Neural cell (in vitro differentiated cells): Measurements from ENCODE around the gene DOCK2. TPM values are rescaled to one million over a fixed set of nuclear protein-coding genes. Genes with fewer than 3 reads are reported as not detected.

ENCODE experiments used
- H2AFZ ChIP-seq: fragments of 200-600, 300-800 bp; sonication (generic), shearing (Covaris generic); 2 replicates; pipeline ENCODE4 v1.6.0; 2014; ENCODE audit warnings: low read depth, mild to moderate bottlenecking, antibody characterized with exemption, low read length, moderate library complexity
- H3F3A ChIP-seq: fragments of 200-600 bp; shearing (Covaris generic); 2 replicates; pipeline ENCODE4 v1.6.1; 2016; ENCODE audit warnings: mild to moderate bottlenecking, moderate library complexity, mixed read lengths, antibody characterized with exemption, low read length; ENCODE audit not compliant: insufficient read depth, poor library complexity, severe bottlenecking
- H3K27ac ChIP-seq: fragments of 200-600, 300-800 bp; sonication (generic), shearing (Covaris generic); 2 replicates; pipeline ENCODE4 v1.5.1; 2014; ENCODE audit warnings: mild to moderate bottlenecking, low read length, moderate library complexity
- H3K27me3 ChIP-seq: fragments of 300-800, 200-600 bp; sonication (generic), shearing (Covaris generic); 2 replicates; pipeline ENCODE4 v1.6.0; 2014; ENCODE audit warnings: mild to moderate bottlenecking, low read depth, low read length, moderate library complexity; ENCODE audit not compliant: insufficient read depth
- H3K36me3 ChIP-seq: fragments of 300-800, 200-600 bp; sonication (generic), shearing (Covaris generic); 2 replicates; pipeline ENCODE4 v1.5.1; 2014; ENCODE audit warnings: mild to moderate bottlenecking, antibody characterized with exemption, low read length, moderate library complexity; ENCODE audit not compliant: insufficient read depth
- H3K4me2 ChIP-seq: fragments of 300-800, 200-600 bp; sonication (generic), shearing (Covaris generic); 2 replicates; pipeline ENCODE4 v1.6.0; 2014; ENCODE audit warnings: mild to moderate bottlenecking, low read length
- H3K4me3 ChIP-seq: fragments of 300-800, 200-600 bp; sonication (generic), shearing (Covaris generic); 2 replicates; pipeline ENCODE4 v1.5.1; 2014; ENCODE audit warnings: mild to moderate bottlenecking, low read length, moderate library complexity
- H3K79me2 ChIP-seq: fragments of 200-600 bp; shearing (Covaris generic); replicated peaks from 2 replicates; pipeline ENCODE4 v1.6.0; 2014; ENCODE audit warnings: mild to moderate bottlenecking, low read length, moderate library complexity; ENCODE audit not compliant: insufficient read depth
- H3K9ac ChIP-seq: fragments of 300-800, 200-600 bp; sonication (generic), shearing (Covaris generic); 2 replicates; pipeline ENCODE4 v1.6.1; 2016; ENCODE audit warnings: mild to moderate bottlenecking, low read length, mixed read lengths
- H3K9me2 ChIP-seq: fragments of 200-600 bp; shearing (Covaris generic); 2 replicates; pipeline ENCODE4 v1.6.1; 2016; ENCODE audit warnings: mild to moderate bottlenecking, low read length, mixed read lengths; ENCODE audit not compliant: insufficient read depth
- H3K9me3 ChIP-seq: fragments of 200-600, 300-800 bp; sonication (generic), shearing (Covaris generic); 2 replicates; pipeline ENCODE4 v1.6.1; 2016; ENCODE audit warnings: mild to moderate bottlenecking, mixed run types, low read length, moderate library complexity, mixed read lengths
- H4K20me1 ChIP-seq: fragments of 200-600 bp; shearing (Covaris generic); 2 replicates; pipeline ENCODE4 v1.6.1; 2016; ENCODE audit warnings: mild to moderate bottlenecking, mixed run types; ENCODE audit not compliant: insufficient read depth
- EP300 ChIP-seq: fragments of 450-650 bp; conservative IDR thresholded peaks from 2 replicates; pipeline ENCODE4 v1.6.1; 2014; ENCODE audit warnings: antibody characterized with exemption, mild to moderate bottlenecking, moderate library complexity; ENCODE audit not compliant: poor library complexity, severe bottlenecking
- EZH2 ChIP-seq: fragments of 200-600, 300-800 bp; shearing (Covaris generic), sonication (generic); IDR thresholded peaks from 2 replicates; pipeline ENCODE4 v1.6.1; 2014; ENCODE audit warnings: antibody characterized with exemption, low read length, borderline replicate concordance, mild to moderate bottlenecking; ENCODE audit not compliant: insufficient read depth, poor library complexity, severe bottlenecking
- MXI1 ChIP-seq: fragments of 450-650 bp; conservative IDR thresholded peaks from 2 replicates; pipeline ENCODE4 v1.6.1; 2014; ENCODE audit warnings: antibody characterized with exemption, mild to moderate bottlenecking; ENCODE audit not compliant: poor library complexity, severe bottlenecking
- POLR2AphosphoS5 ChIP-seq: IDR thresholded peaks from 2 replicates; pipeline ENCODE4 v1.6.1; 2012
- RAD21 ChIP-seq: fragments of 450-650 bp; conservative IDR thresholded peaks from 2 replicates; pipeline ENCODE4 v1.6.1; 2014; ENCODE audit warnings: antibody characterized with exemption, mild to moderate bottlenecking, moderate library complexity
- SMC3 ChIP-seq: fragments of 450-650 bp; conservative IDR thresholded peaks from 2 replicates; pipeline ENCODE4 v1.6.1; 2014; ENCODE audit warnings: antibody characterized with exemption, mild to moderate bottlenecking, moderate library complexity; ENCODE audit not compliant: poor library complexity
- TAF1 ChIP-seq: IDR thresholded peaks from 2 replicates; pipeline ENCODE4 v1.6.1; 2012; ENCODE audit warnings: low read depth
- polyA plus RNA-seq: library from polyadenylated mRNA; depleted of rRNA; stranded (reverse); fragments of >200 nt; gene quantifications from 2 replicates; pipeline ENCODE4 v1.2.3, GENCODE V29; 2014
- TF ChIP-seq, protein P1 (sequence below): fragments of 450-650 bp; IDR thresholded peaks from 2 replicates; pipeline ENCODE4 v1.5.1; 2014; ENCODE audit warnings: antibody characterized with exemption, mild to moderate bottlenecking, moderate library complexity; ENCODE audit not compliant: poor library complexity, severe bottlenecking
- TF ChIP-seq, protein P2 (sequence below): IDR thresholded peaks from 2 replicates; pipeline ENCODE4 v1.6.1; 2012; ENCODE audit warnings: borderline replicate concordance

DOCK2 gene
- polyA plus RNA-seq, 1 donor from 2014 or later, result 0.15 TPM

DNA sequence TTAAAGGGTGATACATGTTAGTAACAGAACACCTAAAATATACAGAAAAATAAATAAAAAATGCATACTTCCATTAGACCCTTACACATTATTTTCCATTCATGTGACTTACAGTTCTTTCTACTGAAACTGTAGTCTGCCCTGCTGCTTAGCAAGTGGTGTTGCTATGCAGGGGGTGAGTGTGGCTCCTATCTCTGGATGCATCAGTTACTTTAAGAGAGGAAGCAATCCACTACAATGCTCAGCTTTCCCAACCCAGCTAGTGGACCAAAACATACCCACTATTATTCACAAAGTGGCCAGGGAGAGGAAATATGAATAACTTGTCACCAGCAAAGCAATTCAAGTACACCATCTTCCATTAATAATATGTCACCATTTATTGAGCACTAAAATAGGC lies 121.8 kb downstream of the DOCK2 start:
- Histone ChIP-seq H3K4me3 (no peak overlapping the region), H3K9me2 (no peaks in the 10 kb centered on the region), H3K27ac (no peak overlapping the region), H3K9me3 (no peaks in the 10 kb centered on the region), H3K9ac (no peak overlapping the region), H3K36me3 (no peaks in the 10 kb centered on the region), H3F3A (no peaks in the 10 kb centered on the region), H3K27me3 (no peaks in the 10 kb centered on the region), H4K20me1 (no peaks in the 10 kb centered on the region), H2AFZ (no peak overlapping the region), H3K79me2 (no peaks in the 10 kb centered on the region), H3K4me2 (no peak overlapping the region)
- TF ChIP-seq EZH2, result no peak
- TF ChIP-seq RAD21, result no peak
- TF ChIP-seq, protein P1, sequence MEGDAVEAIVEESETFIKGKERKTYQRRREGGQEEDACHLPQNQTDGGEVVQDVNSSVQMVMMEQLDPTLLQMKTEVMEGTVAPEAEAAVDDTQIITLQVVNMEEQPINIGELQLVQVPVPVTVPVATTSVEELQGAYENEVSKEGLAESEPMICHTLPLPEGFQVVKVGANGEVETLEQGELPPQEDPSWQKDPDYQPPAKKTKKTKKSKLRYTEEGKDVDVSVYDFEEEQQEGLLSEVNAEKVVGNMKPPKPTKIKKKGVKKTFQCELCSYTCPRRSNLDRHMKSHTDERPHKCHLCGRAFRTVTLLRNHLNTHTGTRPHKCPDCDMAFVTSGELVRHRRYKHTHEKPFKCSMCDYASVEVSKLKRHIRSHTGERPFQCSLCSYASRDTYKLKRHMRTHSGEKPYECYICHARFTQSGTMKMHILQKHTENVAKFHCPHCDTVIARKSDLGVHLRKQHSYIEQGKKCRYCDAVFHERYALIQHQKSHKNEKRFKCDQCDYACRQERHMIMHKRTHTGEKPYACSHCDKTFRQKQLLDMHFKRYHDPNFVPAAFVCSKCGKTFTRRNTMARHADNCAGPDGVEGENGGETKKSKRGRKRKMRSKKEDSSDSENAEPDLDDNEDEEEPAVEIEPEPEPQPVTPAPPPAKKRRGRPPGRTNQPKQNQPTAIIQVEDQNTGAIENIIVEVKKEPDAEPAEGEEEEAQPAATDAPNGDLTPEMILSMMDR, result no peak
- no peak for TF ChIP-seq SMC3
- no peak for TF ChIP-seq EP300
- TF ChIP-seq POLR2AphosphoS5, result no peak
- TF ChIP-seq, protein P2, sequence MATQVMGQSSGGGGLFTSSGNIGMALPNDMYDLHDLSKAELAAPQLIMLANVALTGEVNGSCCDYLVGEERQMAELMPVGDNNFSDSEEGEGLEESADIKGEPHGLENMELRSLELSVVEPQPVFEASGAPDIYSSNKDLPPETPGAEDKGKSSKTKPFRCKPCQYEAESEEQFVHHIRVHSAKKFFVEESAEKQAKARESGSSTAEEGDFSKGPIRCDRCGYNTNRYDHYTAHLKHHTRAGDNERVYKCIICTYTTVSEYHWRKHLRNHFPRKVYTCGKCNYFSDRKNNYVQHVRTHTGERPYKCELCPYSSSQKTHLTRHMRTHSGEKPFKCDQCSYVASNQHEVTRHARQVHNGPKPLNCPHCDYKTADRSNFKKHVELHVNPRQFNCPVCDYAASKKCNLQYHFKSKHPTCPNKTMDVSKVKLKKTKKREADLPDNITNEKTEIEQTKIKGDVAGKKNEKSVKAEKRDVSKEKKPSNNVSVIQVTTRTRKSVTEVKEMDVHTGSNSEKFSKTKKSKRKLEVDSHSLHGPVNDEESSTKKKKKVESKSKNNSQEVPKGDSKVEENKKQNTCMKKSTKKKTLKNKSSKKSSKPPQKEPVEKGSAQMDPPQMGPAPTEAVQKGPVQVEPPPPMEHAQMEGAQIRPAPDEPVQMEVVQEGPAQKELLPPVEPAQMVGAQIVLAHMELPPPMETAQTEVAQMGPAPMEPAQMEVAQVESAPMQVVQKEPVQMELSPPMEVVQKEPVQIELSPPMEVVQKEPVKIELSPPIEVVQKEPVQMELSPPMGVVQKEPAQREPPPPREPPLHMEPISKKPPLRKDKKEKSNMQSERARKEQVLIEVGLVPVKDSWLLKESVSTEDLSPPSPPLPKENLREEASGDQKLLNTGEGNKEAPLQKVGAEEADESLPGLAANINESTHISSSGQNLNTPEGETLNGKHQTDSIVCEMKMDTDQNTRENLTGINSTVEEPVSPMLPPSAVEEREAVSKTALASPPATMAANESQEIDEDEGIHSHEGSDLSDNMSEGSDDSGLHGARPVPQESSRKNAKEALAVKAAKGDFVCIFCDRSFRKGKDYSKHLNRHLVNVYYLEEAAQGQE, result no peak
- no peak for TF ChIP-seq MXI1
- TF ChIP-seq TAF1, result no peak

DNA sequence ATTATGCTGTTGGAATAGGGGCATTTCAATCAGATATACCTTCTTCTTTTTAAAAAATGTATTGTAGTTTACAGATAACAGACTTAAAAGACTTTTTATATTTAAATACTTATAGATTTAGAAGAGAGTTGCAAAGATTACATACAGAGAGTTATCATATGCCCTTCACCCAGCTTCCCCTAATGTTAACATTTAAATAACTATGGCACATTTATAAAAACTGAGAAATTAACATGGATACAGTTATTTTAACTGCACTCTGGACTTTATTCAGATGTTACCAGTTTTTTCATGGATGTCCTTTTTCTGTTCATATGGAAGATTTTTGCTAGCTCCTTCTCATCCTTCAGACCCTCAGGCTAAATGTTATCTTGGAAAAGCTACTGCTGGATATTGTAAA lies 123.2 kb downstream of the DOCK2 start:
- H2AFZ ChIP-seq, result no peak overlapping the region
- H3K36me3 ChIP-seq, result no peaks in the 10 kb centered on the region
- no peak overlapping the region for H3K4me3 ChIP-seq
- H3K79me2 ChIP-seq, result no peaks in the 10 kb centered on the region
- H3K4me2 ChIP-seq, result no peak overlapping the region
- TF ChIP-seq SMC3 (no peak), RAD21 (no peak), POLR2AphosphoS5 (no peak), EZH2 (no peak)
- TF ChIP-seq, protein P1, result no peak
- TF ChIP-seq, protein P2, result no peak
- no peak overlapping the region for H3K27ac ChIP-seq
- H3K9me2 ChIP-seq, result no peaks in the 10 kb centered on the region
- H3F3A ChIP-seq, result no peaks in the 10 kb centered on the region
- H3K9ac ChIP-seq, result no peak overlapping the region
- no peaks in the 10 kb centered on the region for H4K20me1 ChIP-seq
- no peaks in the 10 kb centered on the region for H3K9me3 ChIP-seq
- H3K27me3 ChIP-seq, result no peaks in the 10 kb centered on the region
